T-helper 17 cell (primary cell): ENCODE results near the gene MPPED2. TPM values are rescaled to one million over a fixed set of nuclear protein-coding genes. Genes with fewer than 3 reads are reported as not detected.

Experiments
- ATAC-seq: fragments of 150-1000 bp; cut with Tn5 transposase; 2 replicates; pipeline ENCODE4 v1.10.0; 2021; ENCODE audit warnings: mild to moderate bottlenecking, moderate library complexity
- DNase-seq, 3 donors: peaks; one replicate each; pipeline versions ENCODE4 v3.0.0 to v3.0.0-alpha.2; 2020 to 2021
- H3K9me3 ChIP-seq: one replicate; pipeline ENCODE4 v1.7.0; 2013; ENCODE audit warnings: low read length, mild to moderate bottlenecking; ENCODE audit not compliant: control insufficient read depth, poor library complexity, severe bottlenecking
- H3K27ac Mint-ChIP-seq: one replicate; pipeline ENCODE4 v1.8.0; 2022; ENCODE audit warnings: mild to moderate bottlenecking, moderate library complexity, mixed read lengths
- H3K27me3 Mint-ChIP-seq: one replicate; pipeline ENCODE4 v1.8.0; 2022; ENCODE audit warnings: mixed read lengths
- H3K36me3 Mint-ChIP-seq: one replicate; pipeline ENCODE4 v1.8.0; 2022; ENCODE audit warnings: low read depth, mixed read lengths
- H3K4me1 Mint-ChIP-seq: one replicate; pipeline ENCODE4 v1.8.0; 2022; ENCODE audit warnings: mild to moderate bottlenecking, mixed read lengths
- H3K4me3 Mint-ChIP-seq: one replicate; pipeline ENCODE4 v1.8.0; 2022; ENCODE audit warnings: mild to moderate bottlenecking, moderate library complexity, mixed read lengths
- total RNA-seq, 4 donors: library from RNA in 2 of 4; stranded (reverse) in 2 of 4; gene quantifications; one replicate each; pipeline ENCODE4 v1.2.3 and lab custom pipeline; 2022 to 2026

Gene MPPED2
- total RNA-seq, 2 donors from 2014 or later = 0.42 TPM; not detected in 1

GRCh38 chr11:30481796-30482195 lies 104.4 kb downstream of the MPPED2 start:
- H3K9me3 ChIP-seq = no peaks in the 10 kb centered on the region
- no peak for ATAC-seq
- no peak for DNase-seq
- Mint-ChIP-seq H3K36me3 (no peaks in the 10 kb centered on the region), H3K27ac (no peak overlapping the region), H3K4me3 (no peak overlapping the region), H3K4me1 (no peaks in the 10 kb centered on the region), H3K27me3 (peaks cover 32% of the 10 kb centered on the region)

- Mint-ChIP-seq H3K4me1 (no peaks in the 10 kb centered on the region), H3K27me3 (peaks cover 32% of the 10 kb centered on the region), H3K4me3 (no peak overlapping the region), H3K36me3 (no peaks in the 10 kb centered on the region), H3K27ac (no peak overlapping the region)
- H3K9me3 ChIP-seq = no peaks in the 10 kb centered on the region
- ATAC-seq (no peak), DNase-seq (no peak)
Measured at GRCh38 chr11:30481330-30481729, 104.8 kb downstream of the MPPED2 start.

- DNase-seq (no peak), ATAC-seq (no peak)
- no peaks in the 10 kb centered on the region for H3K9me3 ChIP-seq
- H3K4me3 Mint-ChIP-seq = no peak overlapping the region
- H3K4me1 Mint-ChIP-seq = no peaks in the 10 kb centered on the region
- no peak overlapping the region for H3K27ac Mint-ChIP-seq
- H3K27me3 Mint-ChIP-seq = peaks cover 26% of the 10 kb centered on the region
- H3K36me3 Mint-ChIP-seq = no peaks in the 10 kb centered on the region
Measured at GRCh38 chr11:30479899-30480298, 106.3 kb downstream of the MPPED2 start.

GRCh38 chr11:30478923-30479322 lies 107.2 kb downstream of the MPPED2 start:
- DNase-seq = no peak
- no peaks in the 10 kb centered on the region for H3K36me3 Mint-ChIP-seq
- no peak overlapping the region for H3K27ac Mint-ChIP-seq
- peaks cover 18% of the 10 kb centered on the region for H3K27me3 Mint-ChIP-seq
- H3K9me3 ChIP-seq = no peaks in the 10 kb centered on the region
- H3K4me1 Mint-ChIP-seq = no peaks in the 10 kb centered on the region
- H3K4me3 Mint-ChIP-seq = no peak overlapping the region
- no peak for ATAC-seq

GRCh38 chr11:30477061-30477460 lies 109.1 kb downstream of the MPPED2 start:
- Mint-ChIP-seq H3K36me3 (no peaks in the 10 kb centered on the region), H3K4me3 (no peak overlapping the region), H3K27ac (no peak overlapping the region), H3K4me1 (no peaks in the 10 kb centered on the region), H3K27me3 (peaks cover 18% of the 10 kb centered on the region)
- no peaks in the 10 kb centered on the region for H3K9me3 ChIP-seq
- ATAC-seq (no peak), DNase-seq (no peak)

GRCh38 chr11:30474151-30474954 lies 111.8 kb downstream of the MPPED2 start:
- ATAC-seq (no peak), DNase-seq (no peak)
- Mint-ChIP-seq H3K27me3 (peaks cover 7% of the 10 kb centered on the region), H3K4me3 (no peak overlapping the region), H3K36me3 (no peaks in the 10 kb centered on the region), H3K4me1 (no peaks in the 10 kb centered on the region), H3K27ac (no peak overlapping the region)
- no peaks in the 10 kb centered on the region for H3K9me3 ChIP-seq

- no peak for ATAC-seq
- Mint-ChIP-seq H3K4me1 (no peaks in the 10 kb centered on the region), H3K36me3 (no peaks in the 10 kb centered on the region), H3K4me3 (no peak overlapping the region), H3K27me3 (no peaks in the 10 kb centered on the region), H3K27ac (no peak overlapping the region)
- no peaks in the 10 kb centered on the region for H3K9me3 ChIP-seq
- DNase-seq = no peak
Measured at GRCh38 chr11:30471244-30471643, 114.9 kb downstream of the MPPED2 start.

- Mint-ChIP-seq H3K4me3 (no peak overlapping the region), H3K4me1 (no peaks in the 10 kb centered on the region), H3K27ac (no peak overlapping the region), H3K27me3 (no peaks in the 10 kb centered on the region), H3K36me3 (no peaks in the 10 kb centered on the region)
- H3K9me3 ChIP-seq = no peaks in the 10 kb centered on the region
- ATAC-seq (no peak), DNase-seq (no peak)
Measured at GRCh38 chr11:30468881-30469280, 117.3 kb downstream of the MPPED2 start.

- Mint-ChIP-seq H3K36me3 (no peaks in the 10 kb centered on the region), H3K4me1 (no peaks in the 10 kb centered on the region), H3K4me3 (no peak overlapping the region), H3K27me3 (no peaks in the 10 kb centered on the region), H3K27ac (no peak overlapping the region)
- H3K9me3 ChIP-seq = no peaks in the 10 kb centered on the region
- DNase-seq = no peak
- no peak for ATAC-seq
Measured at GRCh38 chr11:30467176-30467575, 119.0 kb downstream of the MPPED2 start.

GRCh38 chr11:30465623-30466022 lies 120.5 kb downstream of the MPPED2 start:
- no peaks in the 10 kb centered on the region for H3K9me3 ChIP-seq
- Mint-ChIP-seq H3K4me3 (no peak overlapping the region), H3K4me1 (peaks cover 5% of the 10 kb centered on the region), H3K27ac (no peak overlapping the region), H3K27me3 (no peaks in the 10 kb centered on the region), H3K36me3 (no peaks in the 10 kb centered on the region)
- no peak for ATAC-seq
- DNase-seq = no peak

GRCh38 chr11:30465192-30465591 lies 121.0 kb downstream of the MPPED2 start:
- DNase-seq (no peak), ATAC-seq (no peak)
- H3K9me3 ChIP-seq = no peaks in the 10 kb centered on the region
- no peaks in the 10 kb centered on the region for H3K36me3 Mint-ChIP-seq
- H3K4me3 Mint-ChIP-seq = no peak overlapping the region
- no peaks in the 10 kb centered on the region for H3K27me3 Mint-ChIP-seq
- peaks cover 5% of the 10 kb centered on the region for H3K4me1 Mint-ChIP-seq
- no peak overlapping the region for H3K27ac Mint-ChIP-seq

- Mint-ChIP-seq H3K27ac (no peak overlapping the region), H3K36me3 (no peaks in the 10 kb centered on the region), H3K4me3 (no peak overlapping the region), H3K27me3 (no peaks in the 10 kb centered on the region), H3K4me1 (peaks cover 5% of the 10 kb centered on the region)
- ATAC-seq = no peak
- no peaks in the 10 kb centered on the region for H3K9me3 ChIP-seq
- DNase-seq = no peak
Measured at GRCh38 chr11:30463266-30463665, 122.9 kb downstream of the MPPED2 start.

GRCh38 chr11:30462421-30462820 lies 123.7 kb downstream of the MPPED2 start:
- Mint-ChIP-seq H3K4me1 (peaks cover 5% of the 10 kb centered on the region), H3K4me3 (no peak overlapping the region), H3K36me3 (no peaks in the 10 kb centered on the region), H3K27me3 (no peaks in the 10 kb centered on the region), H3K27ac (no peak overlapping the region)
- no peak for ATAC-seq
- no peak for DNase-seq
- H3K9me3 ChIP-seq = no peaks in the 10 kb centered on the region

GRCh38 chr11:30459821-30460220 lies 126.3 kb downstream of the MPPED2 start:
- Mint-ChIP-seq H3K27ac (no peak overlapping the region), H3K36me3 (no peaks in the 10 kb centered on the region), H3K4me3 (no peak overlapping the region), H3K4me1 (peaks cover 5% of the 10 kb centered on the region), H3K27me3 (peaks cover 5% of the 10 kb centered on the region)
- H3K9me3 ChIP-seq = no peaks in the 10 kb centered on the region
- ATAC-seq (no peak), DNase-seq (no peak)
